HEK293 (cell line): ENCODE data around the gene ZNF410.

Source experiments
- EGR2 ChIP-seq: fragments of 450-650 bp; formaldehyde crosslinking; IDR thresholded peaks from 2 replicates; pipeline ENCODE4 v1.5.1; 2016; ENCODE audit warnings: low read depth, missing biosample characterization, missing genetic modification characterization
- GLIS1 ChIP-seq: fragments of 450-650 bp; formaldehyde crosslinking; IDR thresholded peaks from 2 replicates; pipeline ENCODE4 v1.5.1; 2016; ENCODE audit warnings: missing biosample characterization, missing genetic modification characterization
- SCRT2 ChIP-seq: fragments of 450-650 bp; formaldehyde crosslinking; IDR thresholded peaks from 2 replicates; pipeline ENCODE4 v1.5.1; 2016; ENCODE audit warnings: missing biosample characterization, missing genetic modification characterization
- SP2 ChIP-seq: fragments of 450-650 bp; formaldehyde crosslinking; IDR thresholded peaks from 2 replicates; pipeline ENCODE4 v1.5.1; 2016; ENCODE audit warnings: missing biosample characterization, missing genetic modification characterization
- SP7 ChIP-seq: fragments of 450-650 bp; formaldehyde crosslinking; IDR thresholded peaks from 2 replicates; pipeline ENCODE4 v1.5.1; 2016; ENCODE audit warnings: missing biosample characterization, missing genetic modification characterization
- YY1 ChIP-seq: fragments of 450-650 bp; formaldehyde crosslinking; IDR thresholded peaks from 2 replicates; pipeline ENCODE4 v1.5.1; 2018; ENCODE audit warnings: missing biosample characterization, missing genetic modification characterization
- ZBTB1 ChIP-seq: fragments of 450-650 bp; formaldehyde crosslinking; IDR thresholded peaks from 2 replicates; pipeline ENCODE4 v1.5.1; 2016; ENCODE audit warnings: missing biosample characterization, missing genetic modification characterization
- ZBTB26 ChIP-seq: fragments of 450-650 bp; formaldehyde crosslinking; optimal IDR thresholded peaks from 2 replicates; pipeline ENCODE3; 2016; ENCODE audit warnings: missing biosample characterization, mild to moderate bottlenecking, missing genetic modification characterization
- ZBTB6 ChIP-seq: fragments of 450-650 bp; formaldehyde crosslinking; IDR thresholded peaks from 2 replicates; pipeline ENCODE4 v1.5.1; 2017; ENCODE audit warnings: missing biosample characterization, missing genetic modification characterization
- ZEB2 ChIP-seq: fragments of 450-650 bp; formaldehyde crosslinking; IDR thresholded peaks from 2 replicates; pipeline ENCODE4 v1.5.1; 2016; ENCODE audit warnings: missing biosample characterization, missing genetic modification characterization
- ZFP69B ChIP-seq: fragments of 450-650 bp; formaldehyde crosslinking; IDR thresholded peaks from 2 replicates; pipeline ENCODE4 v1.5.1; 2016; ENCODE audit warnings: missing biosample characterization, missing genetic modification characterization
- ZNF2 ChIP-seq: fragments of 450-650 bp; formaldehyde crosslinking; IDR thresholded peaks from 2 replicates; pipeline ENCODE4 v1.5.1; 2016; ENCODE audit warnings: missing biosample characterization, missing genetic modification characterization
- ZNF23 ChIP-seq: fragments of 450-650 bp; formaldehyde crosslinking; IDR thresholded peaks from 2 replicates; pipeline ENCODE4 v1.5.1; 2016; ENCODE audit warnings: missing biosample characterization, missing genetic modification characterization, borderline replicate concordance
- ZNF335 ChIP-seq: fragments of 450-650 bp; formaldehyde crosslinking; conservative IDR thresholded peaks from 2 replicates; pipeline ENCODE4 v1.5.1; 2016; ENCODE audit warnings: missing biosample characterization, missing genetic modification characterization
- ZNF391 ChIP-seq: fragments of 450-650 bp; formaldehyde crosslinking; IDR thresholded peaks from 2 replicates; pipeline ENCODE4 v1.5.1; 2016; ENCODE audit warnings: low read depth, missing biosample characterization, missing genetic modification characterization, borderline replicate concordance
- ZNF394 ChIP-seq: fragments of 450-650 bp; formaldehyde crosslinking; IDR thresholded peaks from 2 replicates; pipeline ENCODE4 v1.5.1; 2016; ENCODE audit warnings: missing biosample characterization, missing genetic modification characterization, mild to moderate bottlenecking, moderate library complexity, borderline replicate concordance
- ZNF423 ChIP-seq: fragments of 450-650 bp; formaldehyde crosslinking; IDR thresholded peaks from 2 replicates; pipeline ENCODE4 v1.5.1; 2016; ENCODE audit warnings: missing biosample characterization, missing genetic modification characterization
- ZNF513 ChIP-seq: fragments of 450-650 bp; IDR thresholded peaks from 2 replicates; pipeline ENCODE4 v1.5.1; 2018; ENCODE audit warnings: missing biosample characterization, missing genetic modification characterization
- ZNF610 ChIP-seq: fragments of 450-650 bp; formaldehyde crosslinking; IDR thresholded peaks from 2 replicates; pipeline ENCODE4 v1.5.1; 2016; ENCODE audit warnings: missing biosample characterization, missing genetic modification characterization, borderline replicate concordance
- ZNF629 ChIP-seq: fragments of 450-650 bp; formaldehyde crosslinking; IDR thresholded peaks from 2 replicates; pipeline ENCODE4 v1.5.1; 2017; ENCODE audit warnings: missing biosample characterization, missing genetic modification characterization
- ZNF76 ChIP-seq: fragments of 450-650 bp; formaldehyde crosslinking; IDR thresholded peaks from 2 replicates; pipeline ENCODE4; 2016; ENCODE audit warnings: low read depth, missing biosample characterization, missing genetic modification characterization, borderline replicate concordance
- ZNF843 ChIP-seq: fragments of 450-650 bp; formaldehyde crosslinking; IDR thresholded peaks from 2 replicates; pipeline ENCODE4 v1.5.1; 2016; ENCODE audit warnings: missing biosample characterization, missing genetic modification characterization
- ZSCAN30 ChIP-seq: fragments of 450-650 bp; IDR thresholded peaks from 2 replicates; pipeline ENCODE4 v1.5.1; 2018; ENCODE audit warnings: missing biosample characterization, mild to moderate bottlenecking, missing genetic modification characterization, moderate library complexity
- ZXDB ChIP-seq: fragments of 450-650 bp; formaldehyde crosslinking; IDR thresholded peaks from 2 replicates; pipeline ENCODE4 v1.5.1; 2016; ENCODE audit warnings: missing biosample characterization, missing genetic modification characterization
- TF ChIP-seq, protein P1 (sequence below): fragments of 450-650 bp; formaldehyde crosslinking; IDR thresholded peaks from 2 replicates; pipeline ENCODE4 v1.5.1; 2016; ENCODE audit warnings: missing biosample characterization, missing genetic modification characterization
- TF ChIP-seq, protein P2 (sequence below): fragments of 450-650 bp; formaldehyde crosslinking; IDR thresholded peaks from 2 replicates; pipeline ENCODE4 v1.5.1; 2016; ENCODE audit warnings: missing biosample characterization, missing genetic modification characterization
- TF ChIP-seq, protein P3 (sequence below): fragments of 450-650 bp; formaldehyde crosslinking; IDR thresholded peaks from 2 replicates; pipeline ENCODE4 v1.5.1; 2016; ENCODE audit warnings: missing biosample characterization, missing genetic modification characterization

ZNF410 gene

DNA sequence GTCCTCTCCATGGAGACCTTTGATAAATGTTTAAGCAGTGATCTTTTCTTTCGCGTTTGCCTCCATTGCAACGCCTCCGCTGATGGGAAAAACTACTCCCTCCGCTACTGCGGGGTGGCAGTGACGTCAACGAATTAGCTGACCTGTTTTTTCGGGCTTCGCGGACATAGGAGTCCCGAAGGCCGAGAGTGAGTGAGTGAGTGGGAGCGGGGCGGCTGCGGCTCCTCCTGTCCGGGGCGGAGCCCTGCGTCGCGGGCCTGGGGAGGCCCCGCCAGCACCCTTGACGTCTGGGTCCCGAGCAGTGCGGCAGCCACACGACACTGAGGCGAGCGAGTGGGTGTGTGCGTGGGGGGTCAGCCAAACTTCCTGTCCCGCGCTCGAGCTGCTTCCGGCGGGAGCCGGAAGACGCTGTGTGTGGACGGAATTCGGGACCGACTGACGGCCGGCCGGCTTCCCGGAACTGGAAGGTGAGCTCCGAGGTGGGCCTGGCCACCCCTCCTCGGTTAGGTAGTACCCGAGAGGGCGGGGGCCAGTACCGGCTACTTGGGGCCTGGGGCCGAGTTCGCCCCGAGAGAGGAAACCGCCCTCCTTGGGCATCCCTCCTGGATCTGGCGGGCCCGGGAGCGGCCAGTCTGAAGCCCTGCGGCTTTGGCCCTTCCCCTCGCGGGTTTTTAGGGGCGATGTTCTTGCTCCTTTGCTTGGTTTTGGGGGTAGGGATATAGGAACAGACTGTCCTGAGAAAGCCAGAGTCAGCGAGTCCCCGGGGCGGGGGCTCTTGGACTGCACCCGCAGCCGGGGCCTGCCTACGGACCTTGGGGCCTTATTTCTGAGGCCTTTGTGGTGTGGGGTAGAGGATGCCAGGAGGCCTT is at the start of gene ZNF410 (continued):
- TF ChIP-seq ZNF513 (tag by site-specific recombination), result no peak
- peak; percentile 88 for TF ChIP-seq ZNF335 (tag by site-specific recombination)
- TF ChIP-seq ZBTB26 (tag by site-specific recombination), result peak; percentile 73
- peak; percentile 97 for TF ChIP-seq ZNF629 (tag by site-specific recombination)
- peak; percentile 19; the same call in 1 of the 2 replicates for TF ChIP-seq ZNF391 (tag by site-specific recombination)
- peak; percentile 82 for TF ChIP-seq ZXDB (tag by site-specific recombination)
- peak; percentile 65 for TF ChIP-seq ZNF394 (tag by site-specific recombination)
- TF ChIP-seq, protein P1, sequence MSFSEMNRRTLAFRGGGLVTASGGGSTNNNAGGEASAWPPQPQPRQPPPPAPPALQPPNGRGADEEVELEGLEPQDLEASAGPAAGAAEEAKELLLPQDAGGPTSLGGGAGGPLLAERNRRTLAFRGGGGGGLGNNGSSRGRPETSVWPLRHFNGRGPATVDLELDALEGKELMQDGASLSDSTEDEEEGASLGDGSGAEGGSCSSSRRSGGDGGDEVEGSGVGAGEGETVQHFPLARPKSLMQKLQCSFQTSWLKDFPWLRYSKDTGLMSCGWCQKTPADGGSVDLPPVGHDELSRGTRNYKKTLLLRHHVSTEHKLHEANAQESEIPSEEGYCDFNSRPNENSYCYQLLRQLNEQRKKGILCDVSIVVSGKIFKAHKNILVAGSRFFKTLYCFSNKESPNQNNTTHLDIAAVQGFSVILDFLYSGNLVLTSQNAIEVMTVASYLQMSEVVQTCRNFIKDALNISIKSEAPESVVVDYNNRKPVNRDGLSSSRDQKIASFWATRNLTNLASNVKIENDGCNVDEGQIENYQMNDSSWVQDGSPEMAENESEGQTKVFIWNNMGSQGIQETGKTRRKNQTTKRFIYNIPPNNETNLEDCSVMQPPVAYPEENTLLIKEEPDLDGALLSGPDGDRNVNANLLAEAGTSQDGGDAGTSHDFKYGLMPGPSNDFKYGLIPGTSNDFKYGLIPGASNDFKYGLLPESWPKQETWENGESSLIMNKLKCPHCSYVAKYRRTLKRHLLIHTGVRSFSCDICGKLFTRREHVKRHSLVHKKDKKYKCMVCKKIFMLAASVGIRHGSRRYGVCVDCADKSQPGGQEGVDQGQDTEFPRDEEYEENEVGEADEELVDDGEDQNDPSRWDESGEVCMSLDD, result peak; percentile 42; the same call in 1 of the 2 replicates
- peak; percentile 31; the same call in 1 of the 2 replicates for TF ChIP-seq ZNF2 (tag by site-specific recombination)
- TF ChIP-seq SP2, result peak; percentile 90
- TF ChIP-seq, protein P2, sequence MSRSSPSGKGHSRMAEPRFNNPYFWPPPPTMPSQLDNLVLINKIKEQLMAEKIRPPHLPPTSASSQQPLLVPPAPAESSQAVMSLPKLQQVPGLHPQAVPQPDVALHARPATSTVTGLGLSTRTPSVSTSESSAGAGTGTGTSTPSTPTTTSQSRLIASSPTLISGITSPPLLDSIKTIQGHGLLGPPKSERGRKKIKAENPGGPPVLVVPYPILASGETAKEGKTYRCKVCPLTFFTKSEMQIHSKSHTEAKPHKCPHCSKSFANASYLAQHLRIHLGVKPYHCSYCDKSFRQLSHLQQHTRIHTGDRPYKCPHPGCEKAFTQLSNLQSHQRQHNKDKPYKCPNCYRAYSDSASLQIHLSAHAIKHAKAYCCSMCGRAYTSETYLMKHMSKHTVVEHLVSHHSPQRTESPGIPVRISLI, result peak; percentile 59; the same call in 1 of the 2 replicates
- TF ChIP-seq ZBTB1, result peak; percentile 79; the same call in 1 of the 2 replicates
- TF ChIP-seq GLIS1 (tag by site-specific recombination), result peak; percentile 91
- no peak for TF ChIP-seq ZNF23 (tag by site-specific recombination)
- TF ChIP-seq ZBTB6, result peak; percentile 39; the same call in 1 of the 2 replicates
- TF ChIP-seq, protein P3, sequence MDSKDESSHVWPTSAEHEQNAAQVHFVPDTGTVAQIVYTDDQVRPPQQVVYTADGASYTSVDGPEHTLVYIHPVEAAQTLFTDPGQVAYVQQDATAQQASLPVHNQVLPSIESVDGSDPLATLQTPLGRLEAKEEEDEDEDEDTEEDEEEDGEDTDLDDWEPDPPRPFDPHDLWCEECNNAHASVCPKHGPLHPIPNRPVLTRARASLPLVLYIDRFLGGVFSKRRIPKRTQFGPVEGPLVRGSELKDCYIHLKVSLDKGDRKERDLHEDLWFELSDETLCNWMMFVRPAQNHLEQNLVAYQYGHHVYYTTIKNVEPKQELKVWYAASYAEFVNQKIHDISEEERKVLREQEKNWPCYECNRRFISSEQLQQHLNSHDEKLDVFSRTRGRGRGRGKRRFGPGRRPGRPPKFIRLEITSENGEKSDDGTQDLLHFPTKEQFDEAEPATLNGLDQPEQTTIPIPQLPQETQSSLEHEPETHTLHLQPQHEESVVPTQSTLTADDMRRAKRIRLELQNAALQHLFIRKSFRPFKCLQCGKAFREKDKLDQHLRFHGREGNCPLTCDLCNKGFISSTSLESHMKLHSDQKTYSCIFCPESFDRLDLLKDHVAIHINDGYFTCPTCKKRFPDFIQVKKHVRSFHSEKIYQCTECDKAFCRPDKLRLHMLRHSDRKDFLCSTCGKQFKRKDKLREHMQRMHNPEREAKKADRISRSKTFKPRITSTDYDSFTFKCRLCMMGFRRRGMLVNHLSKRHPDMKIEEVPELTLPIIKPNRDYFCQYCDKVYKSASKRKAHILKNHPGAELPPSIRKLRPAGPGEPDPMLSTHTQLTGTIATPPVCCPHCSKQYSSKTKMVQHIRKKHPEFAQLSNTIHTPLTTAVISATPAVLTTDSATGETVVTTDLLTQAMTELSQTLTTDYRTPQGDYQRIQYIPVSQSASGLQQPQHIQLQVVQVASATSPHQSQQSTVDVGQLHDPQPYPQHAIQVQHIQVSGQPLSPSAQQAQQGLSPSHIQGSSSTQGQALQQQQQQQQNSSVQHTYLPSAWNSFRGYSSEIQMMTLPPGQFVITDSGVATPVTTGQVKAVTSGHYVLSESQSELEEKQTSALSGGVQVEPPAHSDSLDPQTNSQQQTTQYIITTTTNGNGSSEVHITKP (tag by site-specific recombination), result peak; percentile 96
- TF ChIP-seq SCRT2 (tag by site-specific recombination), result no peak
- peak; percentile 66 for TF ChIP-seq ZFP69B (tag by site-specific recombination)
- TF ChIP-seq SP7 (tag by site-specific recombination), result peak; percentile 57
- TF ChIP-seq ZNF76, result peak; percentile 64; the same call in 1 of the 2 replicates
- TF ChIP-seq EGR2 (tag by site-specific recombination), result peak; percentile 87
- TF ChIP-seq ZSCAN30 (tag by site-specific recombination), result peak; percentile 95
- TF ChIP-seq ZNF843 (tag by site-specific recombination), result 0 out of 2 replicates have a peak, but pooled peaks have one; percentile 29
- TF ChIP-seq ZEB2 (tag by site-specific recombination), result peak; percentile 93
- TF ChIP-seq ZNF423 (tag by site-specific recombination), result peak; percentile 37; the same call in 1 of the 2 replicates
- peak; percentile 50; the same call in 1 of the 2 replicates for TF ChIP-seq ZNF610 (tag by site-specific recombination)
- no peak for TF ChIP-seq YY1 (tag by site-specific recombination)
